Spleen (tissue), 11 donors: ENCODE measurements around the gene IMMP2L. TPM values are rescaled to one million over a fixed set of nuclear protein-coding genes. Genes with fewer than 3 reads are reported as not detected.
A peak's percentile ranks its signal among the peaks of the same experiment; 100 is the strongest.

Source experiments
- DNase-seq: peaks from one replicate; pipeline ENCODE4 v3.0.0-alpha.2; 2020
- H3K27ac ChIP-seq, 8 donors: fragments of 200-600 bp; sonication (generic) in 7 of 8; 1 replicate in 4 of 8; 2 replicates in 4 of 8; pipeline versions ENCODE4 v1.5.0 to v1.8.0; 2016 to 2021; ENCODE audit warnings: inconsistent platforms in 4 of 8, mild to moderate bottlenecking in 4 of 8, moderate library complexity in 1 of 8
- H3K27me3 ChIP-seq, 7 donors: fragments of 200-600 bp; sonication (generic) in 6 of 7; replicated peaks in 1 of 7; 1 replicate in 4 of 7; 2 replicates in 3 of 7; pipeline versions ENCODE4 v1.5.0 to v1.8.0; 2016 to 2021; ENCODE audit warnings: inconsistent platforms in 3 of 7, mild to moderate bottlenecking in 1 of 7
- H3K36me3 ChIP-seq, 6 donors: fragments of 200-600 bp; sonication (generic) in 5 of 6; 1 replicate in 4 of 6; 2 replicates in 2 of 6; pipeline versions ENCODE4 v1.5.0 to v1.8.0; 2016 to 2021; ENCODE audit warnings: inconsistent platforms in 2 of 6
- H3K4me1 ChIP-seq, 6 donors: fragments of 200-600 bp; sonication (generic) in 5 of 6; 1 replicate in 3 of 6; 2 replicates in 3 of 6; pipeline versions ENCODE4 v1.5.0 to v1.8.0; 2016 to 2021; ENCODE audit warnings: inconsistent platforms in 3 of 6
- H3K4me3 ChIP-seq, 8 donors: fragments of 200-600 bp; sonication (generic) in 7 of 8; 1 replicate in 4 of 8; 2 replicates in 4 of 8; pipeline versions ENCODE4 v1.5.0 to v1.8.0; 2016 to 2021; ENCODE audit warnings: inconsistent platforms in 4 of 8, mild to moderate bottlenecking in 4 of 8, moderate library complexity in 2 of 8
- H3K9me3 ChIP-seq, 8 donors: fragments of 200-600 bp; sonication (generic) in 7 of 8; 1 replicate in 4 of 8; 2 replicates in 4 of 8; pipeline versions ENCODE4 v1.5.0 to v1.8.0; 2016 to 2021; ENCODE audit warnings: inconsistent platforms in 4 of 8
- CTCF ChIP-seq, 11 experiments: fragments of 200-600 bp in 7 of 11; fragments of 450-650 bp in 4 of 11; sonication (generic) in 4 of 11; IDR thresholded peaks in 8 of 11; conservative IDR thresholded peaks in 3 of 11; 1 replicate in 7 of 11; 2 replicates in 4 of 11; pipeline versions ENCODE4 v1.4.0 to v1.8.0; 2016 to 2021; ENCODE audit warnings: antibody characterized with exemption in 11 of 11, inconsistent platforms in 4 of 11, mild to moderate bottlenecking in 1 of 11
- POLR2A ChIP-seq, 3 donors: fragments of 450-650 bp; IDR thresholded peaks; one replicate each; pipeline ENCODE4 v1.5.1; 2017; ENCODE audit warnings: antibody characterized with exemption in 3 of 3, mild to moderate bottlenecking in 1 of 3
- POLR2AphosphoS5 ChIP-seq, 3 donors: sonication (generic); formaldehyde crosslinking; IDR thresholded peaks; one replicate each; pipeline ENCODE4 v1.5.1; 2017; ENCODE audit warnings: antibody characterized with exemption in 3 of 3
- WGBS, 5 donors: extraction: QIAGEN DNeasy Blood & Tissue Kit in 3 of 5; methylation state at CpG; one replicate each; pipeline versions ENCODE4 v1.1.5 to v1.1.7; 2013 to 2018; 5-methylcytosine and 5-hydroxymethylcytosine counted together
- intact Hi-C: fragments of 100-400 bp; cut with DNase I; formaldehyde crosslinking; loops from one replicate; pipeline ENCODE4 v1.15.0; 2023; ENCODE audit warnings: low total_unique reads
- polyA plus RNA-seq, 3 donors: library from polyadenylated mRNA; stranded (reverse); fragments of 200-250 nt; gene quantifications; one replicate each; pipeline ENCODE4 v1.2.1, GENCODE V29; 2013
- total RNA-seq, 7 donors: library from RNA; depleted of rRNA in 3 of 7; stranded (reverse); fragments of >200 nt in 3 of 7; fragmentation: NEBNext Ultra II Directional in 4 of 7; extraction: Animal tissue kit (Norgen Biotek cat#: 25700) in 4 of 7; gene quantifications; one replicate each; pipeline versions ENCODE4 v1.1.0 to v1.2.1, GENCODE V29; 2016 to 2021
- donor health status: healthy with polysubstance abuse.
- donor health status: DM: no; HTN: no; CAD: no; lungs with moderate emphysema.
- donor health status: DM: no; HTN: no; CAD: no.
- donor health status: Bipolar disorder and iron deficiency.
- donor health status: healthy.
- donor health status: DM: no; HTN: no; CAD: no.
- donor health status: DM: yes; HTN: yes; CAD: no.

Gene IMMP2L
- total and polyA plus RNA-seq, 10 donors: 6.5 to 32.7 (median 9.8) TPM

GRCh38 chr7:111137296-111138192 is 424.7 kb downstream of the IMMP2L start:
- Histone ChIP-seq H3K27ac (peak overlapping the region; percentile 67 to 80 (median 74)), H3K27me3 (no peaks in the 10 kb centered on the region), H3K4me3 (peak overlapping the region in 1 of 8 donors; percentile 2), H3K9me3 (no peaks in the 10 kb centered on the region), H3K4me1 (peaks cover 13 to 22% (median 16%) of the 10 kb centered on the region in 6 donors), H3K36me3 (no peaks in the 10 kb centered on the region)
- intact Hi-C loops: no loop called here
- TF ChIP-seq POLR2A (IDR thresholded peaks at IDR 0.05) (no peak), CTCF (IDR thresholded peaks at IDR 0.05 in 8 of 11, conservative IDR thresholded peaks at IDR 0.05 in 3 of 11) (no peak), POLR2AphosphoS5 (IDR thresholded peaks at IDR 0.05) (no peak)
- 23 to 35% (median 30%) methylated on average over 4 of the region's 4 CpGs for WGBS, 5 donors
- peak; percentile 67 for DNase-seq

GRCh38 chr7:111132833-111133232 is 429.5 kb downstream of the IMMP2L start:
- Histone ChIP-seq H3K36me3 (no peaks in the 10 kb centered on the region), H3K27ac (no peak overlapping the region), H3K4me1 (peaks cover 4 to 8% (median 7%) of the 10 kb centered on the region in 6 donors), H3K27me3 (no peaks in the 10 kb centered on the region), H3K4me3 (no peak overlapping the region), H3K9me3 (no peaks in the 10 kb centered on the region)
- DNase-seq: no peak
- intact Hi-C loops: no loop called here
- 81 to 100% (median 91%) methylated on average over 1 of the region's 1 CpG for WGBS, 5 donors
- TF ChIP-seq POLR2A (IDR thresholded peaks at IDR 0.05) (no peak), CTCF (IDR thresholded peaks at IDR 0.05 in 8 of 11, conservative IDR thresholded peaks at IDR 0.05 in 3 of 11) (no peak), POLR2AphosphoS5 (IDR thresholded peaks at IDR 0.05) (no peak)

GRCh38 chr7:111129435-111129834 is 432.9 kb downstream of the IMMP2L start:
- H3K9me3 ChIP-seq: no peaks in the 10 kb centered on the region
- 92 to 98% (median 94%) methylated on average over 4 of the region's 4 CpGs for WGBS, 5 donors
- H3K36me3 ChIP-seq: no peaks in the 10 kb centered on the region
- H3K4me1 ChIP-seq: no peaks in the 10 kb centered on the region
- DNase-seq: no peak
- TF ChIP-seq CTCF (IDR thresholded peaks at IDR 0.05 in 8 of 11, conservative IDR thresholded peaks at IDR 0.05 in 3 of 11) (no peak), POLR2A (IDR thresholded peaks at IDR 0.05) (no peak), POLR2AphosphoS5 (IDR thresholded peaks at IDR 0.05) (no peak)
- intact Hi-C loops: no loop called here
- no peak overlapping the region for H3K27ac ChIP-seq
- H3K27me3 ChIP-seq: no peaks in the 10 kb centered on the region
- H3K4me3 ChIP-seq: no peak overlapping the region

GRCh38 chr7:111126987-111127386 is 435.3 kb downstream of the IMMP2L start:
- H3K4me3 ChIP-seq: no peak overlapping the region
- H3K27me3 ChIP-seq: no peaks in the 10 kb centered on the region
- no peaks in the 10 kb centered on the region for H3K9me3 ChIP-seq
- intact Hi-C loops: no loop called here
- H3K4me1 ChIP-seq: no peaks in the 10 kb centered on the region
- no peak overlapping the region for H3K27ac ChIP-seq
- H3K36me3 ChIP-seq: no peaks in the 10 kb centered on the region
- 66 to 86% (median 76%) methylated on average over 3 of the region's 3 CpGs for WGBS, 5 donors
- TF ChIP-seq POLR2A (IDR thresholded peaks at IDR 0.05): no peak
- TF ChIP-seq POLR2AphosphoS5 (IDR thresholded peaks at IDR 0.05): no peak
- TF ChIP-seq CTCF (IDR thresholded peaks at IDR 0.05 in 8 of 11, conservative IDR thresholded peaks at IDR 0.05 in 3 of 11): no peak
- no peak for DNase-seq
